IMR-90 (cell line): ENCODE data around the gene BCAS3. TPM values are rescaled to one million over a fixed set of nuclear protein-coding genes. Genes with fewer than 3 reads are reported as not detected.

ENCODE experiments used
- ATAC-seq: fragments of 200-7000 bp; cut with Tn5 transposase; 2 replicates; pipeline ENCODE4 v1.9.1; 2020; ENCODE audit warnings: low read depth, mild to moderate bottlenecking, moderate library complexity
- BruUV-seq: library from RNA; stranded (reverse); fragments of 400-500 nt; replicated peaks from 2 replicates; lab custom pipeline; 2021; lab: Mats Ljungman, UMichigan
- CTCF ChIA-PET: fragments of 300-600 bp; formaldehyde crosslinking; extraction: SDS; loops from one replicate; lab custom pipeline; 2021; ENCODE audit warnings: antibody characterized with exemption; lab: Yijun Ruan, JAX
- POLR2A ChIA-PET: fragments of 300-600 bp; sonication (Branson Sonifier 250); formaldehyde crosslinking; loops from one replicate; lab custom pipeline; 2022; ENCODE audit warnings: antibody characterized with exemption; ENCODE audit not compliant: unreplicated experiment; lab: Charles Lee
- DNase-seq: peaks from one replicate; pipeline ENCODE4 v3.0.0; 2013
- H2AFZ ChIP-seq: replicated peaks from 2 replicates; pipeline ENCODE3; 2013; ENCODE audit warnings: low read length, mild to moderate bottlenecking; ENCODE audit not compliant: poor library complexity
- H2AK5ac ChIP-seq: 2 replicates; pipeline ENCODE4 v1.6.1; 2013; ENCODE audit warnings: low read depth, low read length, inconsistent platforms
- H2AK9ac ChIP-seq: replicated peaks from 2 replicates; pipeline ENCODE3; 2013; ENCODE audit warnings: mild to moderate bottlenecking, low read depth, low read length, moderate library complexity; ENCODE audit not compliant: poor library complexity
- H2BK120ac ChIP-seq: 2 replicates; pipeline ENCODE4 v1.6.1; 2013; ENCODE audit warnings: low read depth, low read length, inconsistent platforms
- H2BK15ac ChIP-seq: 3 replicates; pipeline ENCODE4 v1.6.1; 2013; ENCODE audit warnings: low read depth, low read length, inconsistent platforms
- H2BK20ac ChIP-seq: 2 replicates; pipeline ENCODE4 v1.6.1; 2013; ENCODE audit warnings: low read depth, mild to moderate bottlenecking, inconsistent platforms, low read length, moderate library complexity
- H2BK5ac ChIP-seq: 2 replicates; pipeline ENCODE4 v1.6.1; 2013; ENCODE audit warnings: mild to moderate bottlenecking, low read depth, low read length, inconsistent platforms; ENCODE audit not compliant: poor library complexity, severe bottlenecking
- H3K14ac ChIP-seq: replicated peaks from 2 replicates; pipeline ENCODE4 v1.6.1; 2013; ENCODE audit warnings: low read depth, low read length, inconsistent platforms
- H3K18ac ChIP-seq: 2 replicates; pipeline ENCODE4 v1.6.1; 2013; ENCODE audit warnings: low read depth, low read length, control low read depth
- H3K23ac ChIP-seq: 2 replicates; pipeline ENCODE4 v1.6.1; 2013; ENCODE audit warnings: low read depth, low read length, inconsistent platforms
- H3K27ac ChIP-seq: 2 replicates; pipeline ENCODE4 v1.5.1; 2013; ENCODE audit warnings: mild to moderate bottlenecking, control low read depth, low read length; ENCODE audit not compliant: insufficient read depth
- H3K27me3 ChIP-seq: 2 replicates; pipeline ENCODE4 v1.6.1; 2013; ENCODE audit warnings: low read length; ENCODE audit not compliant: control insufficient read depth, insufficient read depth
- H3K36me3 ChIP-seq: 2 replicates; pipeline ENCODE4 v1.6.1; 2013; ENCODE audit warnings: low read length, mixed read lengths; ENCODE audit not compliant: control insufficient read depth, insufficient read depth
- H3K4ac ChIP-seq: 2 replicates; pipeline ENCODE4 v1.6.1; 2013; ENCODE audit warnings: low read depth, low read length, inconsistent platforms
- H3K4me1 ChIP-seq: 2 replicates; pipeline ENCODE4 v1.6.1; 2013; ENCODE audit warnings: low read length, mixed read lengths; ENCODE audit not compliant: control insufficient read depth, insufficient read depth
- H3K4me2 ChIP-seq: 2 replicates; pipeline ENCODE4 v1.6.1; 2013; ENCODE audit warnings: low read depth, mild to moderate bottlenecking, control low read depth, low read length, moderate library complexity
- H3K4me3 ChIP-seq: 2 replicates; pipeline ENCODE4 v1.5.1; 2013; ENCODE audit warnings: low read depth, mild to moderate bottlenecking, control low read depth, low read length, moderate library complexity; ENCODE audit not compliant: insufficient read depth
- H3K56ac ChIP-seq: 2 replicates; pipeline ENCODE4 v1.6.1; 2013; ENCODE audit warnings: low read length, inconsistent platforms; ENCODE audit not compliant: insufficient read depth; ENCODE audit errors: extremely low read depth
- H3K79me1 ChIP-seq, 2 experiments: 2 replicates each; pipeline ENCODE4 v1.6.1; 2013; ENCODE audit warnings: low read length in 2 of 2, inconsistent platforms in 1 of 2, low read depth in 1 of 2
- H3K9ac ChIP-seq: 2 replicates; pipeline ENCODE4 v1.6.1; 2013; ENCODE audit warnings: low read depth, low read length, control low read depth
- H3K9me1 ChIP-seq: 2 replicates; pipeline ENCODE4 v1.6.1; 2013; ENCODE audit warnings: low read length, inconsistent platforms; ENCODE audit not compliant: insufficient read depth
- H3K9me3 ChIP-seq: 2 replicates; pipeline ENCODE4 v1.6.1; 2013; ENCODE audit warnings: low read length; ENCODE audit not compliant: control insufficient read depth, insufficient read depth
- H4K20me1 ChIP-seq: 2 replicates; pipeline ENCODE4 v1.6.1; 2013; ENCODE audit warnings: low read length, inconsistent platforms; ENCODE audit not compliant: insufficient read depth
- H4K5ac ChIP-seq: 2 replicates; pipeline ENCODE4 v1.6.1; 2013; ENCODE audit warnings: mild to moderate bottlenecking, low read depth, low read length, control low read depth
- H4K8ac ChIP-seq, 2 experiments: 2 replicates each; pipeline ENCODE4 v1.6.1; 2013; ENCODE audit warnings: low read depth in 2 of 2, low read length in 2 of 2, control low read depth in 1 of 2, inconsistent platforms in 1 of 2
- H4K91ac ChIP-seq: 2 replicates; pipeline ENCODE4 v1.6.1; 2013; ENCODE audit warnings: low read depth, low read length, inconsistent platforms; ENCODE audit not compliant: insufficient read depth
- BHLHE40 ChIP-seq: fragments of 150-350 bp; IDR thresholded peaks from 2 replicates; pipeline ENCODE4 v1.6.1; 2016; ENCODE audit warnings: mild to moderate bottlenecking, low read depth, low read length
- CEBPB ChIP-seq: IDR thresholded peaks from 2 replicates; pipeline ENCODE4 v1.6.1; 2012; ENCODE audit warnings: low read depth, low read length, improper control_type of control experiment
- CHD1 ChIP-seq: IDR thresholded peaks from 2 replicates; pipeline ENCODE4 v1.6.1; 2012; ENCODE audit warnings: low read depth, low read length, improper control_type of control experiment
- FOS ChIP-seq: fragments of 150-350 bp; IDR thresholded peaks from 2 replicates; pipeline ENCODE4 v1.6.1; 2016; ENCODE audit warnings: low read depth, low read length
- MAFK ChIP-seq: IDR thresholded peaks from 2 replicates; pipeline ENCODE4 v1.6.1; 2012; ENCODE audit warnings: low read depth, low read length, improper control_type of control experiment
- MAZ ChIP-seq: IDR thresholded peaks from 2 replicates; pipeline ENCODE4 v1.6.1; 2012; ENCODE audit warnings: low read depth, mild to moderate bottlenecking, low read length, improper control_type of control experiment, moderate library complexity, borderline replicate concordance
- MXI1 ChIP-seq: IDR thresholded peaks from 2 replicates; pipeline ENCODE4 v1.6.1; 2012; ENCODE audit warnings: low read depth, mild to moderate bottlenecking, low read length, moderate library complexity, borderline replicate concordance
- NFE2L2 ChIP-seq: fragments of 150-350 bp; IDR thresholded peaks from 2 replicates; pipeline ENCODE4 v1.6.1; 2016; ENCODE audit warnings: low read depth, mild to moderate bottlenecking, low read length
- POLR2A ChIP-seq: IDR thresholded peaks from 2 replicates; pipeline ENCODE4 v1.6.1; 2012; ENCODE audit warnings: mild to moderate bottlenecking, low read depth, low read length
- RAD21 ChIP-seq: IDR thresholded peaks from 2 replicates; pipeline ENCODE4 v1.6.1; 2012; ENCODE audit warnings: low read length, improper control_type of control experiment
- RCOR1 ChIP-seq: IDR thresholded peaks from 2 replicates; pipeline ENCODE4 v1.6.1; 2012; ENCODE audit warnings: mild to moderate bottlenecking, low read length, improper control_type of control experiment; ENCODE audit not compliant: insufficient replicate concordance
- RFX5 ChIP-seq: IDR thresholded peaks from 2 replicates; pipeline ENCODE4 v1.8.0; 2012; ENCODE audit warnings: low read depth, mild to moderate bottlenecking, low read length, moderate library complexity
- SMC3 ChIP-seq: fragments of 150-350 bp; IDR thresholded peaks from 2 replicates; pipeline ENCODE4 v1.6.1; 2016; ENCODE audit warnings: low read depth, mild to moderate bottlenecking, antibody characterized with exemption, low read length, moderate library complexity
- WGBS, 2 experiments: methylation state at CpG; one replicate each; pipeline versions ENCODE4 v1.1.5 to v1.1.7; 2013; ENCODE audit warnings: missing lambda C conversion rate in 2 of 2; ENCODE audit not compliant: insufficient read length in 1 of 2; ENCODE audit errors: extremely low coverage in 2 of 2; 5-methylcytosine and 5-hydroxymethylcytosine counted together
- dilution Hi-C: fragments of 300-500 bp; cut with HindIII; formaldehyde crosslinking; loops from one replicate; pipeline ENCODE4 v1.14.3; 2018; ENCODE audit warnings: low sequenced_read_pairs; ENCODE audit not compliant: unreplicated experiment
- in situ Hi-C: fragments of 300-500 bp; cut with MboI; formaldehyde crosslinking; loops from 3 replicates; pipeline ENCODE4 v1.14.3; 2019; ENCODE audit warnings: low sequenced_read_pairs, inconsistent platforms, mixed read lengths
- intact Hi-C: fragments of 100-400 bp; cut with micrococcal nuclease; formaldehyde crosslinking; loops from 2 replicates; pipeline ENCODE4 v1.10.0; 2022
- polyA plus RNA-seq, 3 experiments: library from polyadenylated mRNA; depleted of rRNA; stranded (reverse); fragments of >200 nt; gene quantifications; 2 replicates each; pipeline ENCODE4 v1.2.3, GENCODE V29; 2012; ENCODE audit warnings: low replicate concordance in 1 of 3
- total RNA-seq: library from RNA; depleted of rRNA; stranded (reverse); fragments of >200 nt; gene quantifications from 2 replicates; pipeline ENCODE4 v1.2.3, GENCODE V29; 2012
- TF ChIP-seq, protein P1 (sequence below): fragments of 150-350 bp; IDR thresholded peaks from 2 replicates; pipeline ENCODE4 v1.6.1; 2016; ENCODE audit warnings: low read depth, mild to moderate bottlenecking, low read length, moderate library complexity, borderline replicate concordance
- TF ChIP-seq, protein P2 (sequence below): conservative IDR thresholded peaks from 2 replicates; pipeline ENCODE4 v1.5.1; 2012; ENCODE audit warnings: mild to moderate bottlenecking, low read depth, low read length, improper control_type of control experiment
- TF ChIP-seq, protein P3 (sequence below): fragments of 150-350 bp; IDR thresholded peaks from 2 replicates; pipeline ENCODE4 v1.6.1; 2017; ENCODE audit warnings: mild to moderate bottlenecking, antibody characterized with exemption, low read length, low read depth

BCAS3 gene
- total and polyA plus RNA-seq, 2 of the 4 experiments (the other 2 are of a cell fraction) = 6.3 to 27.1 TPM

DNA sequence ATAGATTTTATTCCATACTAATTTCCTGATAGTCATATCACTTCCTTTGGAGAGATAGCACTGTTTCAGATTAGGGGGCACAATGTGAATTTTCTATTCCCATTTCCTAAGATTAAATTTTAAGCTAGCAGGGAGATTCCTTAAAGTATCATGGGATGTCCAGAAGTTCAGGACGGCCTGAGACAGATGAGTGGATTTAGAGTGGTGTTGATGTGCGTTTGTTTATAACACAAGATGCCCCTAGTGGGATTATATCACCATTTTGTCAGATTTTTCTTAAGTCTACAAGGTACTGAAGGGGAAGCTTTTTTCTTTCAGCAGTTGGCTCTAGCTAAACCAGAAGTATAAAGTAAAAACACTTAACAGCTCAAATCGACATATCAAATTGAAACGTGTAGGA is 538.4 kb downstream of the BCAS3 start:
- Histone ChIP-seq H3K14ac (no peak overlapping the region), H4K8ac (no peak overlapping the region), H3K4me3 (no peak overlapping the region), H4K91ac (no peak overlapping the region), H2AK5ac (no peak overlapping the region), H3K4me2 (no peak overlapping the region), H3K9me1 (peaks cover 9% of the 10 kb centered on the region; the same call in 1 of the 2 replicates), H2BK20ac (no peak overlapping the region), H3K9me3 (no peaks in the 10 kb centered on the region), H2BK15ac (no peak overlapping the region), H3K27me3 (no peaks in the 10 kb centered on the region), H4K20me1 (no peaks in the 10 kb centered on the region), H2AK9ac (no peak overlapping the region), H3K79me1 (peaks cover 0 to 10% of the 10 kb centered on the region in 2 experiments; a peak in 2 of 4 replicates), H3K4ac (no peak overlapping the region), H3K9ac (no peak overlapping the region), H3K56ac (no peak overlapping the region), H3K27ac (no peak overlapping the region), H3K4me1 (peaks cover 17% of the 10 kb centered on the region), H2AFZ (no peak overlapping the region), H2BK5ac (no peak overlapping the region), H3K23ac (no peak overlapping the region), H3K18ac (no peak overlapping the region), H3K36me3 (no peaks in the 10 kb centered on the region), H4K5ac (no peak overlapping the region), H2BK120ac (no peak overlapping the region)
- ATAC-seq = no peak
- ChIA-PET CTCF (no interaction called here), POLR2A (interaction anchor here (1.1 kb wide), 1 partner anchor 182 kb away, joined by 4 read pairs; no protein-coding TSS in a partner anchor)
- dilution Hi-C loops = no loop called here
- in situ Hi-C loops = no loop called here
- no TSS peak for BruUV-seq
- TF ChIP-seq CEBPB = no peak
- TF ChIP-seq CHD1 = no peak
- no peak for TF ChIP-seq NFE2L2
- no peak for TF ChIP-seq BHLHE40
- no peak for TF ChIP-seq MAFK
- no peak for TF ChIP-seq RFX5
- TF ChIP-seq, protein P1, sequence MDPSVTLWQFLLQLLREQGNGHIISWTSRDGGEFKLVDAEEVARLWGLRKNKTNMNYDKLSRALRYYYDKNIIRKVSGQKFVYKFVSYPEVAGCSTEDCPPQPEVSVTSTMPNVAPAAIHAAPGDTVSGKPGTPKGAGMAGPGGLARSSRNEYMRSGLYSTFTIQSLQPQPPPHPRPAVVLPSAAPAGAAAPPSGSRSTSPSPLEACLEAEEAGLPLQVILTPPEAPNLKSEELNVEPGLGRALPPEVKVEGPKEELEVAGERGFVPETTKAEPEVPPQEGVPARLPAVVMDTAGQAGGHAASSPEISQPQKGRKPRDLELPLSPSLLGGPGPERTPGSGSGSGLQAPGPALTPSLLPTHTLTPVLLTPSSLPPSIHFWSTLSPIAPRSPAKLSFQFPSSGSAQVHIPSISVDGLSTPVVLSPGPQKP = no peak
- TF ChIP-seq SMC3 = no peak
- no peak for TF ChIP-seq FOS
- TF ChIP-seq, protein P2, sequence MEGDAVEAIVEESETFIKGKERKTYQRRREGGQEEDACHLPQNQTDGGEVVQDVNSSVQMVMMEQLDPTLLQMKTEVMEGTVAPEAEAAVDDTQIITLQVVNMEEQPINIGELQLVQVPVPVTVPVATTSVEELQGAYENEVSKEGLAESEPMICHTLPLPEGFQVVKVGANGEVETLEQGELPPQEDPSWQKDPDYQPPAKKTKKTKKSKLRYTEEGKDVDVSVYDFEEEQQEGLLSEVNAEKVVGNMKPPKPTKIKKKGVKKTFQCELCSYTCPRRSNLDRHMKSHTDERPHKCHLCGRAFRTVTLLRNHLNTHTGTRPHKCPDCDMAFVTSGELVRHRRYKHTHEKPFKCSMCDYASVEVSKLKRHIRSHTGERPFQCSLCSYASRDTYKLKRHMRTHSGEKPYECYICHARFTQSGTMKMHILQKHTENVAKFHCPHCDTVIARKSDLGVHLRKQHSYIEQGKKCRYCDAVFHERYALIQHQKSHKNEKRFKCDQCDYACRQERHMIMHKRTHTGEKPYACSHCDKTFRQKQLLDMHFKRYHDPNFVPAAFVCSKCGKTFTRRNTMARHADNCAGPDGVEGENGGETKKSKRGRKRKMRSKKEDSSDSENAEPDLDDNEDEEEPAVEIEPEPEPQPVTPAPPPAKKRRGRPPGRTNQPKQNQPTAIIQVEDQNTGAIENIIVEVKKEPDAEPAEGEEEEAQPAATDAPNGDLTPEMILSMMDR = no peak
- no peak for TF ChIP-seq RAD21
- no peak for TF ChIP-seq RCOR1
- no peak for TF ChIP-seq MAZ
- TF ChIP-seq, protein P3, sequence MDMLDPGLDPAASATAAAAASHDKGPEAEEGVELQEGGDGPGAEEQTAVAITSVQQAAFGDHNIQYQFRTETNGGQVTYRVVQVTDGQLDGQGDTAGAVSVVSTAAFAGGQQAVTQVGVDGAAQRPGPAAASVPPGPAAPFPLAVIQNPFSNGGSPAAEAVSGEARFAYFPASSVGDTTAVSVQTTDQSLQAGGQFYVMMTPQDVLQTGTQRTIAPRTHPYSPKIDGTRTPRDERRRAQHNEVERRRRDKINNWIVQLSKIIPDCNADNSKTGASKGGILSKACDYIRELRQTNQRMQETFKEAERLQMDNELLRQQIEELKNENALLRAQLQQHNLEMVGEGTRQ = no peak
- no peak for TF ChIP-seq POLR2A
- no peak for TF ChIP-seq MXI1
- intact Hi-C loops = no loop called here
- no CpG with 5 or more reads among the region's 4 CpGs for WGBS, 2 experiments
- DNase-seq = no peak
